Measurements from ENCODE around the gene ST6GALNAC3.

Gene ST6GALNAC3

GRCh38 chr1:76659171-76659940 lies 584.8 kb downstream of the ST6GALNAC3 start:
- no peak overlapping the region for H3K4me3 ChIP-seq (ENCODE audit: low read depth in 1 of 2, low read length in 1 of 2)
- no peaks in the 10 kb centered on the region for H3K4me1 ChIP-seq (ENCODE audit: control insufficient read depth in 1 of 2, insufficient read depth in 1 of 2, low read depth in 1 of 2, low read length in 1 of 2)
- H3K36me3 ChIP-seq, result no peaks in the 10 kb centered on the region
- no peak overlapping the region for H3K27ac ChIP-seq
- TF ChIP-seq CTCF (IDR thresholded peaks at IDR 0.05), result no peak
- H3K9me3 ChIP-seq, result no peaks in the 10 kb centered on the region
- H3K27me3 ChIP-seq, result no peaks in the 10 kb centered on the region

GRCh38 chr1:76661531-76661930 lies 587.0 kb downstream of the ST6GALNAC3 start:
- TF ChIP-seq CTCF (IDR thresholded peaks at IDR 0.05), result no peak
- no peak overlapping the region for H3K27ac ChIP-seq
- no peak overlapping the region for H3K4me3 ChIP-seq (ENCODE audit: low read depth in 1 of 2, low read length in 1 of 2)
- H3K4me1 ChIP-seq (ENCODE audit: control insufficient read depth in 1 of 2, insufficient read depth in 1 of 2, low read depth in 1 of 2, low read length in 1 of 2), result no peaks in the 10 kb centered on the region
- no peaks in the 10 kb centered on the region for H3K36me3 ChIP-seq
- no peaks in the 10 kb centered on the region for H3K27me3 ChIP-seq
- no peaks in the 10 kb centered on the region for H3K9me3 ChIP-seq

- no peak overlapping the region for H3K4me3 ChIP-seq (ENCODE audit: low read depth in 1 of 2, low read length in 1 of 2)
- no peaks in the 10 kb centered on the region for H3K36me3 ChIP-seq
- no peak overlapping the region for H3K27ac ChIP-seq
- TF ChIP-seq CTCF (IDR thresholded peaks at IDR 0.05), result no peak
- H3K27me3 ChIP-seq, result no peaks in the 10 kb centered on the region
- H3K4me1 ChIP-seq (ENCODE audit: control insufficient read depth in 1 of 2, insufficient read depth in 1 of 2, low read depth in 1 of 2, low read length in 1 of 2), result no peaks in the 10 kb centered on the region
- H3K9me3 ChIP-seq, result no peaks in the 10 kb centered on the region
Observed at GRCh38 chr1:76666499-76666898, 592.0 kb downstream of the ST6GALNAC3 start.

GRCh38 chr1:76668046-76668445 lies 593.5 kb downstream of the ST6GALNAC3 start:
- no peaks in the 10 kb centered on the region for H3K4me1 ChIP-seq (ENCODE audit: control insufficient read depth in 1 of 2, insufficient read depth in 1 of 2, low read depth in 1 of 2, low read length in 1 of 2)
- no peak for TF ChIP-seq CTCF (IDR thresholded peaks at IDR 0.05)
- no peak overlapping the region for H3K4me3 ChIP-seq (ENCODE audit: low read depth in 1 of 2, low read length in 1 of 2)

GRCh38 chr1:76669131-76669530 lies 594.6 kb downstream of the ST6GALNAC3 start:
- Histone ChIP-seq H3K36me3 (no peaks in the 10 kb centered on the region), H3K27ac (no peak overlapping the region), H3K4me1 (ENCODE audit: control insufficient read depth in 1 of 2, insufficient read depth in 1 of 2, low read depth in 1 of 2, low read length in 1 of 2) (no peaks in the 10 kb centered on the region), H3K27me3 (no peaks in the 10 kb centered on the region), H3K4me3 (ENCODE audit: low read depth in 1 of 2, low read length in 1 of 2) (no peak overlapping the region), H3K9me3 (no peaks in the 10 kb centered on the region)
- no peak for TF ChIP-seq CTCF (IDR thresholded peaks at IDR 0.05)

More at GRCh38 chr1:76668046-76668445, 593.5 kb downstream of the ST6GALNAC3 start:
- Histone ChIP-seq H3K9me3 (no peaks in the 10 kb centered on the region), H3K27ac (no peak overlapping the region), H3K27me3 (no peaks in the 10 kb centered on the region), H3K36me3 (no peaks in the 10 kb centered on the region)
